MM.1S (cell line): Measurements from ENCODE around the gene RCOR1.

Experiments used
- DNase-seq: peaks from one replicate; pipeline ENCODE4 v3.0.0-alpha.2; 2015
- H2AFZ ChIP-seq: fragments of 300-600 bp; sonication (generic); 2 replicates; pipeline ENCODE4 v1.6.0; 2016; ENCODE audit warnings: antibody characterized with exemption, low read length
- H3F3A ChIP-seq: fragments of 300-600 bp; sonication (generic); 2 replicates; pipeline ENCODE4 v1.6.1; 2016; ENCODE audit warnings: mild to moderate bottlenecking, antibody characterized with exemption, low read length, moderate library complexity, mixed read lengths; ENCODE audit not compliant: insufficient read depth
- H3K27ac ChIP-seq: fragments of 300-600 bp; sonication (generic); 2 replicates; pipeline ENCODE4 v1.5.1; 2016; ENCODE audit warnings: mild to moderate bottlenecking, low read length
- H3K27me3 ChIP-seq: fragments of 300-600 bp; sonication (generic); replicated peaks from 2 replicates; pipeline ENCODE4 v1.6.0; 2016; ENCODE audit warnings: low read length; ENCODE audit not compliant: insufficient read depth
- H3K36me3 ChIP-seq: fragments of 300-600 bp; sonication (generic); replicated peaks from 2 replicates; pipeline ENCODE4 v1.6.1; 2016; ENCODE audit warnings: mild to moderate bottlenecking, low read length, mixed read lengths; ENCODE audit not compliant: insufficient read depth
- H3K4me1 ChIP-seq: fragments of 300-600 bp; sonication (generic); 2 replicates; pipeline ENCODE4 v1.6.1; 2016; ENCODE audit warnings: low read length, mixed read lengths
- H3K4me2 ChIP-seq: fragments of 300-600 bp; sonication (generic); 2 replicates; pipeline ENCODE4 v1.6.0; 2016; ENCODE audit warnings: low read depth, low read length
- H3K4me3 ChIP-seq: fragments of 300-600 bp; sonication (generic); 2 replicates; pipeline ENCODE4 v1.5.1; 2016; ENCODE audit warnings: low read length, mixed read lengths
- H3K79me2 ChIP-seq: fragments of 300-600 bp; sonication (generic); 2 replicates; pipeline ENCODE4 v1.6.1; 2016; ENCODE audit warnings: mixed run types, low read length, mixed read lengths
- H3K9ac ChIP-seq: fragments of 300-600 bp; sonication (generic); 2 replicates; pipeline ENCODE4 v1.6.1; 2016; ENCODE audit warnings: low read length, mixed read lengths
- H3K9me2 ChIP-seq: fragments of 300-600 bp; sonication (generic); replicated peaks from 2 replicates; pipeline ENCODE4 v1.6.1; 2016; ENCODE audit warnings: mild to moderate bottlenecking, low read length, mixed read lengths; ENCODE audit not compliant: insufficient read depth
- H3K9me3 ChIP-seq: fragments of 300-600 bp; sonication (generic); replicated peaks from 2 replicates; pipeline ENCODE4 v1.6.1; 2016; ENCODE audit warnings: mild to moderate bottlenecking, low read length, mixed read lengths; ENCODE audit not compliant: insufficient read depth
- H4K20me1 ChIP-seq: fragments of 300-600 bp; sonication (generic); 2 replicates; pipeline ENCODE4 v1.6.1; 2016; ENCODE audit warnings: mild to moderate bottlenecking, low read length, moderate library complexity, mixed read lengths; ENCODE audit not compliant: insufficient read depth
- EZH2 ChIP-seq: fragments of 300-600 bp; sonication (generic); optimal IDR thresholded peaks from 2 replicates; pipeline ENCODE3; 2017; ENCODE audit warnings: low read depth, mild to moderate bottlenecking, antibody characterized with exemption, low read length, mixed read lengths
- EZH2phosphoT487 ChIP-seq: fragments of 300-600 bp; sonication (generic); IDR thresholded peaks from 2 replicates; pipeline ENCODE4 v1.6.1; 2018; ENCODE audit warnings: antibody characterized with exemption, low read length
- TF ChIP-seq, protein P1 (sequence below): fragments of 300-600 bp; sonication (generic); IDR thresholded peaks from 2 replicates; pipeline ENCODE4 v1.5.1; 2016; ENCODE audit warnings: antibody characterized with exemption, low read length, mixed read lengths

Gene RCOR1

DNA sequence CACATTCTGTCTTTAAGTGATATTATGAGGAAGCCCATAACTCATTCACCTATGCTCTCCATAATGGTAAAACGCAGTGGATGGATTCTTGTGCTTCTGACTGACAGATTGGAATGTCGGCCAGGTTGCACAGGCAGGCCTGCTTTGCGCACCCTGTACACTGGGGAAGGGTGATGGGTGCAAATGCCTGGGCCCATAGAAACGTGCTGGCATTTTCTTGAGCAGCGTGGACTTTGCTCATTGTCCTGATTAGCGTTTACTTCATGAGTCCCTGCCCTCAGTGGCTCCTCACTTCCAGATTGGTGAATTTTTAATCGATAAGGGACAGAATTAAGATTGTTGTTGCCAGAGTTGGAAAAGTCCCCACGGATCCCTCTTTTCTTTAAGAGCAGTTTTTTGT is 103.9 kb downstream of the RCOR1 start:
- Histone ChIP-seq H2AFZ (no peak overlapping the region), H3K4me3 (no peak overlapping the region), H3K9ac (no peak overlapping the region), H3K79me2 (peaks cover 10% of the 10 kb centered on the region; the same call in 1 of the 2 replicates), H3K9me3 (no peaks in the 10 kb centered on the region), H3K27me3 (no peaks in the 10 kb centered on the region), H3K4me2 (no peak overlapping the region), H3K9me2 (no peaks in the 10 kb centered on the region), H3K4me1 (no peaks in the 10 kb centered on the region), H3F3A (no peaks in the 10 kb centered on the region), H3K27ac (no peak overlapping the region), H4K20me1 (no peaks in the 10 kb centered on the region), H3K36me3 (no peaks in the 10 kb centered on the region)
- DNase-seq: no peak
- TF ChIP-seq EZH2 (no peak), EZH2phosphoT487 (no peak)
- TF ChIP-seq, protein P1, sequence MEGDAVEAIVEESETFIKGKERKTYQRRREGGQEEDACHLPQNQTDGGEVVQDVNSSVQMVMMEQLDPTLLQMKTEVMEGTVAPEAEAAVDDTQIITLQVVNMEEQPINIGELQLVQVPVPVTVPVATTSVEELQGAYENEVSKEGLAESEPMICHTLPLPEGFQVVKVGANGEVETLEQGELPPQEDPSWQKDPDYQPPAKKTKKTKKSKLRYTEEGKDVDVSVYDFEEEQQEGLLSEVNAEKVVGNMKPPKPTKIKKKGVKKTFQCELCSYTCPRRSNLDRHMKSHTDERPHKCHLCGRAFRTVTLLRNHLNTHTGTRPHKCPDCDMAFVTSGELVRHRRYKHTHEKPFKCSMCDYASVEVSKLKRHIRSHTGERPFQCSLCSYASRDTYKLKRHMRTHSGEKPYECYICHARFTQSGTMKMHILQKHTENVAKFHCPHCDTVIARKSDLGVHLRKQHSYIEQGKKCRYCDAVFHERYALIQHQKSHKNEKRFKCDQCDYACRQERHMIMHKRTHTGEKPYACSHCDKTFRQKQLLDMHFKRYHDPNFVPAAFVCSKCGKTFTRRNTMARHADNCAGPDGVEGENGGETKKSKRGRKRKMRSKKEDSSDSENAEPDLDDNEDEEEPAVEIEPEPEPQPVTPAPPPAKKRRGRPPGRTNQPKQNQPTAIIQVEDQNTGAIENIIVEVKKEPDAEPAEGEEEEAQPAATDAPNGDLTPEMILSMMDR: no peak

DNA sequence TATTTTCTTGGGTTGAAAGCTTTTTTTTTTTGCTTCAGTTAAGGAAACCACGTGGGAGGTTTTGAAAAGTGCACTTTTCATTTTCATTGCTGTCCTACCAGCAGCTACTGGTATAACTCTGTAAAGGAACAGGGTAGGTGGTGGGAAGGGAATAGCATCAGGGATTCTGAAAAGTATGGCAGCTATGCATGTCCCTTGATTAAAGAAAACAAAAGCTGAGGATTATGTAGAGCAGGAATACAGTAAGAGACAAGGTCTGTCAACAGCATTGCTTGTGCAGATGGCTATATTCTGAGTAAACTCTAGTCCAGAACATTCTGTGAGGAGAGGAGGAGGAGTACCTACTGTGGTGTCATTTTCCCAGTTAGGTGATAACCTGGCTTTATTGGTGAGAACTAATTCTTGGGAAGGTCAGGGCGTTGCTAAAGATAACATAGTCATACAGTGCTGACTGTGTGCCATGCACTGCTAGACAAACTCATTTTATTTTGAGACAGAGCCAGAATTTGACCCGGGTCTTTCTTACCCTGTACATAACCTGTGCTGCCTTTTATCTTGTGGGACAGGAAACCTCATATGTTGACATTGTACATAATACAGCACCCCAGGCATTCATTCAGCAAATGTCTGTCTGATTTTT is 104.5 kb downstream of the RCOR1 start:
- H3K4me1 ChIP-seq: no peaks in the 10 kb centered on the region

DNA sequence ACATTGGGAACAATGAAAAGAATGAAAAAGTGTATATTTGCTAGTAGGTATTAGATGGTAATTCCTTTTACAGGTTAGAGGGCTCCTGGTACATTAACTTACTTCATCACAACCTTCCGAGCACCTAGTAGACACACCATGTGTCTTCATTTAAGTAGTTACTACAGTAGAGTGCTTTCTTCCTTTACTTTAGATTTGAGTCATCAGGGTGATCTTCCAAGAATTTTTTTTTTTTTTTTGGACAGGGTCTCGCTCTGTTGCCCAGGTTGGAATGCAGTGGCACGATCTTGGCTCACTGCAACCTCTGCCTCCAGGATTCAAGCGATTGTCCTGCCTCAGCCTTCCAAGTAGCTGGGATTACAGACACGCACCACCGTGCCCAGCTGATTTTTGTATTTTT is 105.1 kb downstream of the RCOR1 start:
- no peak overlapping the region for H3K4me2 ChIP-seq
- DNase-seq: no peak
- no peaks in the 10 kb centered on the region for H3K4me1 ChIP-seq
- no peak overlapping the region for H2AFZ ChIP-seq
- H3K27me3 ChIP-seq: no peaks in the 10 kb centered on the region
- no peaks in the 10 kb centered on the region for H3K9me3 ChIP-seq
- H4K20me1 ChIP-seq: no peaks in the 10 kb centered on the region
- TF ChIP-seq, protein P1: no peak
- TF ChIP-seq EZH2 (no peak), EZH2phosphoT487 (no peak)
- H3K4me3 ChIP-seq: no peak overlapping the region
- H3K79me2 ChIP-seq: peaks cover 10% of the 10 kb centered on the region; the same call in 1 of the 2 replicates
- H3F3A ChIP-seq: no peaks in the 10 kb centered on the region
- H3K36me3 ChIP-seq: no peaks in the 10 kb centered on the region
- no peaks in the 10 kb centered on the region for H3K9me2 ChIP-seq
- H3K9ac ChIP-seq: no peak overlapping the region
- no peak overlapping the region for H3K27ac ChIP-seq

More for the DNA sequence above, 104.5 kb downstream of the RCOR1 start:
- H3K36me3 ChIP-seq: no peaks in the 10 kb centered on the region
- no peak overlapping the region for H3K9ac ChIP-seq
- no peak for DNase-seq
- H2AFZ ChIP-seq: no peak overlapping the region
- no peak overlapping the region for H3K4me3 ChIP-seq
- no peaks in the 10 kb centered on the region for H4K20me1 ChIP-seq
- H3K9me3 ChIP-seq: no peaks in the 10 kb centered on the region
- peaks cover 10% of the 10 kb centered on the region; the same call in 1 of the 2 replicates for H3K79me2 ChIP-seq
- no peak overlapping the region for H3K4me2 ChIP-seq
- H3K27me3 ChIP-seq: no peaks in the 10 kb centered on the region
- no peaks in the 10 kb centered on the region for H3K9me2 ChIP-seq
- TF ChIP-seq EZH2phosphoT487 (no peak), EZH2 (no peak)
- TF ChIP-seq, protein P1: no peak
- H3K27ac ChIP-seq: no peak overlapping the region
- no peaks in the 10 kb centered on the region for H3F3A ChIP-seq
